ENCODE data around the gene SLIT3. TPM values are rescaled to one million over a fixed set of nuclear protein-coding genes. Genes with fewer than 3 reads are reported as not detected.

Gene SLIT3
- total RNA-seq, 1 experiment from 2014 or later = 0.92 TPM

GRCh38 chr5:168788107-168788506, 512.8 kb downstream of the SLIT3 start:
- peaks cover 14% of the 10 kb centered on the region for H3K27me3 Mint-ChIP-seq (ENCODE audit: low read depth)
- no peak overlapping the region for H4K8ac ChIP-seq (replicated peaks; ENCODE audit: insufficient read length, low read depth, low read length)
- H2AFZ ChIP-seq (ENCODE audit: low read length) = no peak overlapping the region
- H3K4ac ChIP-seq (ENCODE audit: low read depth, low read length) = no peak overlapping the region
- no peaks in the 10 kb centered on the region for H3K79me2 ChIP-seq (ENCODE audit: insufficient read depth, low read length)
- no peak overlapping the region for H3K23ac ChIP-seq (ENCODE audit: insufficient read length, low read depth, low read length)
- H4K20me1 ChIP-seq (ENCODE audit: control insufficient read depth, insufficient read depth, insufficient read length) = no peaks in the 10 kb centered on the region
- no CpG with 5 or more reads among the region's 4 CpGs for WGBS (ENCODE audit: extremely low coverage, insufficient read length, low lambda C conversion rate)
- H3K27me3 ChIP-seq (ENCODE audit: insufficient read depth, low read length) = no peaks in the 10 kb centered on the region
- H3K36me3 Mint-ChIP-seq (ENCODE audit: insufficient read depth in 1 of 3, low read depth in 3 of 3) = no peaks in the 10 kb centered on the region
- no peak overlapping the region for H2BK5ac ChIP-seq (ENCODE audit: insufficient read length, low read length)
- H3K9me3 ChIP-seq (ENCODE audit: control insufficient read depth, low read depth, low read length) = no peaks in the 10 kb centered on the region
- H2BK120ac ChIP-seq (ENCODE audit: low read depth, low read length, poor library complexity, severe bottlenecking) = no peak overlapping the region
- no peaks in the 10 kb centered on the region for H3K9me3 Mint-ChIP-seq
- H3K27ac ChIP-seq (ENCODE audit: insufficient read length, low read depth, low read length) = no peak overlapping the region
- no peak overlapping the region for H2BK20ac ChIP-seq (ENCODE audit: low read depth, low read length, poor library complexity, severe bottlenecking)
- H3K4me1 ChIP-seq (ENCODE audit: insufficient read depth, low read length) = peaks cover 4% of the 10 kb centered on the region; the same call in 1 of the 2 replicates
- H3K56ac ChIP-seq (ENCODE audit: insufficient read length, low read depth, low read length) = no peak overlapping the region
- no peak overlapping the region for H3K4me2 ChIP-seq (ENCODE audit: insufficient read depth, insufficient read length, low read length)
- H3K4me1 Mint-ChIP-seq = peaks cover 9 to 13% of the 10 kb centered on the region in 2 experiments
- H3K18ac ChIP-seq (ENCODE audit: insufficient read length, low read depth, low read length) = no peak overlapping the region
- H3K14ac ChIP-seq (ENCODE audit: insufficient read depth, low read length) = no peak overlapping the region
- H3K9ac ChIP-seq (ENCODE audit: extremely low read depth, insufficient read length, low read length) = no peak overlapping the region
- no peaks in the 10 kb centered on the region for H3K79me1 ChIP-seq (ENCODE audit: insufficient read depth, low read depth, low read length, poor library complexity, severe bottlenecking)
- no peak overlapping the region for H2AK5ac ChIP-seq (ENCODE audit: insufficient read length, low read length)
- H3T11ph ChIP-seq (ENCODE audit: low read length) = no peak overlapping the region
- H2BK15ac ChIP-seq (ENCODE audit: low read depth, low read length) = no peak overlapping the region
- no peak overlapping the region for H4K5ac ChIP-seq (ENCODE audit: insufficient read length, low read depth, low read length)
- TF ChIP-seq CTCF (conservative IDR thresholded peaks at IDR 0.05) = no peak
- H4K91ac ChIP-seq (ENCODE audit: insufficient read length, low read depth, low read length) = no peak overlapping the region
- no peak for DNase-seq
- no peak overlapping the region for H2BK12ac ChIP-seq (ENCODE audit: insufficient read length, low read depth, low read length)
- no peak overlapping the region for H3K4me3 Mint-ChIP-seq
- H3K27ac Mint-ChIP-seq = no peak overlapping the region; a peak in 1 of 7 replicates
- H3K23me2 ChIP-seq (ENCODE audit: insufficient read length, low read depth, low read length, poor library complexity, severe bottlenecking) = no peaks in the 10 kb centered on the region
